ENCODE data around the gene TCN2. TPM values are rescaled to one million over a fixed set of nuclear protein-coding genes. Genes with fewer than 3 reads are reported as not detected.
A peak's percentile ranks its signal among the peaks of the same experiment; 100 is the strongest.
"Not testable (repeated sequence)": the region's sequence is repeated elsewhere in the genome, so short reads cannot be mapped to it uniquely, and the experiment has no call there.

The TCN2 gene
- total and polyA plus RNA-seq, 2 experiments from 2014 or later: 4.8 to 5.3 TPM

GRCh38 chr22:30565341-30565740 is 41.6 kb upstream of the TCN2 start:
- WGBS, 2 experiments (ENCODE audit: low coverage in 1 of 2, low lambda C conversion rate in 2 of 2, missing lambda C conversion rate in 2 of 2): 53 to 57% methylated on average over 4 of the region's 4 CpGs
- no peaks in the 10 kb centered on the region for H3F3A ChIP-seq (ENCODE audit: insufficient read depth)
- no peaks in the 10 kb centered on the region for H4K20me1 ChIP-seq (ENCODE audit: insufficient read depth)
- no peak overlapping the region for H3K4me2 ChIP-seq (ENCODE audit: unreplicated experiment)
- H3K9me3 ChIP-seq (ENCODE audit: low read depth): no peaks in the 10 kb centered on the region
- TF ChIP-seq EZH2phosphoT487 (IDR thresholded peaks at IDR 0.05; ENCODE audit: insufficient read depth, low read depth) (no peak), EZH2 (IDR thresholded peaks at IDR 0.05; ENCODE audit: insufficient read depth, poor library complexity, severe bottlenecking) (no peak)
- H3K27ac ChIP-seq: no peak overlapping the region
- no peak overlapping the region for H3K9ac ChIP-seq
- H3K4me3 ChIP-seq: no peak overlapping the region
- H3K27me3 ChIP-seq (replicated peaks; ENCODE audit: insufficient read depth): 0 out of 2 replicates have a peak, but pooled peaks cover 18% of the 10 kb centered on the region
- H3K36me3 ChIP-seq (ENCODE audit: low read depth): no peaks in the 10 kb centered on the region
- peak; percentile 75 for DNase-seq
- H3K9me2 ChIP-seq (ENCODE audit: insufficient read depth): no peaks in the 10 kb centered on the region
- H3K79me2 ChIP-seq (ENCODE audit: insufficient read depth): no peaks in the 10 kb centered on the region
- no peaks in the 10 kb centered on the region for H3K4me1 ChIP-seq (ENCODE audit: insufficient read depth)
- in situ Hi-C loops (cut with MboI): no loop called here
- no peak overlapping the region for H2AFZ ChIP-seq

GRCh38 chr22:30566125-30566524 is 40.8 kb upstream of the TCN2 start:
- no peaks in the 10 kb centered on the region for H3F3A ChIP-seq (ENCODE audit: insufficient read depth)
- TF ChIP-seq EZH2phosphoT487 (IDR thresholded peaks at IDR 0.05; ENCODE audit: insufficient read depth, low read depth) (no peak), EZH2 (IDR thresholded peaks at IDR 0.05; ENCODE audit: insufficient read depth, poor library complexity, severe bottlenecking) (no peak)
- no peaks in the 10 kb centered on the region for H3K9me3 ChIP-seq (ENCODE audit: low read depth)
- H3K4me3 ChIP-seq: no peak overlapping the region
- no peak overlapping the region for H3K4me2 ChIP-seq (ENCODE audit: unreplicated experiment)
- H3K27me3 ChIP-seq (replicated peaks; ENCODE audit: insufficient read depth): 0 out of 2 replicates have a peak, but pooled peaks cover 18% of the 10 kb centered on the region
- no peaks in the 10 kb centered on the region for H3K36me3 ChIP-seq (ENCODE audit: low read depth)
- 43 to 46% methylated on average over 7 of the region's 7 CpGs for WGBS, 2 experiments (ENCODE audit: low coverage in 1 of 2, low lambda C conversion rate in 2 of 2, missing lambda C conversion rate in 2 of 2)
- H2AFZ ChIP-seq: no peak overlapping the region
- H3K9me2 ChIP-seq (ENCODE audit: insufficient read depth): no peaks in the 10 kb centered on the region
- no peak for DNase-seq
- no peaks in the 10 kb centered on the region for H3K4me1 ChIP-seq (ENCODE audit: insufficient read depth)
- no peaks in the 10 kb centered on the region for H3K79me2 ChIP-seq (ENCODE audit: insufficient read depth)
- in situ Hi-C loops (cut with MboI): no loop called here
- H4K20me1 ChIP-seq (ENCODE audit: insufficient read depth): no peaks in the 10 kb centered on the region
- H3K9ac ChIP-seq: no peak overlapping the region
- no peak overlapping the region for H3K27ac ChIP-seq

GRCh38 chr22:30567277-30567676 is 39.7 kb upstream of the TCN2 start:
- DNase-seq; H3K9me2 ChIP-seq (ENCODE audit: insufficient read depth); H3K4me1 ChIP-seq (ENCODE audit: insufficient read depth); H2AFZ ChIP-seq; H4K20me1 ChIP-seq (ENCODE audit: insufficient read depth); H3K79me2 ChIP-seq (ENCODE audit: insufficient read depth); H3F3A ChIP-seq (ENCODE audit: insufficient read depth); H3K27ac ChIP-seq; H3K9ac ChIP-seq; H3K4me2 ChIP-seq (ENCODE audit: unreplicated experiment); H3K36me3 ChIP-seq (ENCODE audit: low read depth); H3K9me3 ChIP-seq (ENCODE audit: low read depth); in situ Hi-C loops (cut with MboI); H3K4me3 ChIP-seq: not testable (repeated sequence)
- 66 to 67% methylated on average over 6 of the region's 6 CpGs for WGBS, 2 experiments (ENCODE audit: low coverage in 1 of 2, low lambda C conversion rate in 2 of 2, missing lambda C conversion rate in 2 of 2)
- 0 out of 2 replicates have a peak, but pooled peaks cover 18% of the 10 kb centered on the region for H3K27me3 ChIP-seq (replicated peaks; ENCODE audit: insufficient read depth)

- H3K4me3 ChIP-seq: no peak overlapping the region
- H3K9ac ChIP-seq: no peak overlapping the region
- H2AFZ ChIP-seq: no peak overlapping the region
- whole genome bisulfite sequencing, 2 experiments (ENCODE audit: low coverage in 1 of 2, low lambda C conversion rate in 2 of 2, missing lambda C conversion rate in 2 of 2): 40 to 45% methylated on average over 10 of the region's 10 CpGs
- H3K27me3 ChIP-seq (replicated peaks; ENCODE audit: insufficient read depth): 0 out of 2 replicates have a peak, but pooled peaks cover 18% of the 10 kb centered on the region
- no peaks in the 10 kb centered on the region for H3K79me2 ChIP-seq (ENCODE audit: insufficient read depth)
- no peaks in the 10 kb centered on the region for H3K36me3 ChIP-seq (ENCODE audit: low read depth)
- H3K27ac ChIP-seq: no peak overlapping the region
- no peaks in the 10 kb centered on the region for H3K4me1 ChIP-seq (ENCODE audit: insufficient read depth)
- DNase-seq: no peak
- no peak overlapping the region for H3K4me2 ChIP-seq (ENCODE audit: unreplicated experiment)
- no peaks in the 10 kb centered on the region for H3K9me2 ChIP-seq (ENCODE audit: insufficient read depth)
- in situ Hi-C loops (cut with MboI): no loop called here
- TF ChIP-seq EZH2 (IDR thresholded peaks at IDR 0.05; ENCODE audit: insufficient read depth, poor library complexity, severe bottlenecking) (no peak), EZH2phosphoT487 (IDR thresholded peaks at IDR 0.05; ENCODE audit: insufficient read depth, low read depth) (no peak)
- H3K9me3 ChIP-seq (ENCODE audit: low read depth): no peaks in the 10 kb centered on the region
- H4K20me1 ChIP-seq (ENCODE audit: insufficient read depth): no peaks in the 10 kb centered on the region
- H3F3A ChIP-seq (ENCODE audit: insufficient read depth): no peaks in the 10 kb centered on the region
These were observed 38.7 kb upstream of the TCN2 start for GRCh38 chr22:30568137-30568805.

Data from GM23248 (cell line).